K562 (cell line): ENCODE data around the gene TRIM38. TPM values are rescaled to one million over a fixed set of nuclear protein-coding genes. Genes with fewer than 3 reads are reported as not detected.

ENCODE experiments used
- ARNT ChIP-seq, 2 experiments: fragments of 450-650 bp; IDR thresholded peaks; 2 replicates each; pipeline ENCODE4 v1.6.1; 2016; ENCODE audit warnings: mild to moderate bottlenecking in 1 of 2
- CREM ChIP-seq: IDR thresholded peaks from 2 replicates; pipeline ENCODE4 v1.6.1; 2014; ENCODE audit warnings: antibody characterized with exemption, low read depth
- CSDE1 ChIP-seq, 2 experiments: fragments of 450-650 bp; IDR thresholded peaks; 2 replicates each; pipeline ENCODE4 v1.6.1; 2016; ENCODE audit warnings: mild to moderate bottlenecking in 1 of 2
- DNMT1 ChIP-seq: fragments of 450-650 bp; IDR thresholded peaks from 2 replicates; pipeline ENCODE4 v1.6.1; 2016; ENCODE audit warnings: antibody characterized with exemption, mild to moderate bottlenecking
- FOXM1 ChIP-seq, 2 experiments: fragments of 450-650 bp in 1 of 2; sonication (generic) in 1 of 2; formaldehyde crosslinking in 1 of 2; IDR thresholded peaks; 2 replicates each; pipeline versions ENCODE4 v1.6.1 to v1.9.0; 2017 to 2022; ENCODE audit warnings: low read depth in 2 of 2, mild to moderate bottlenecking in 2 of 2, missing genetic modification reagents in 1 of 2, moderate library complexity in 1 of 2
- GATAD2B ChIP-seq: fragments of 450-650 bp; IDR thresholded peaks from 2 replicates; pipeline ENCODE4 v1.6.1; 2017; ENCODE audit warnings: mild to moderate bottlenecking, borderline replicate concordance
- IFI16 ChIP-seq: fragments of 250-450 bp; sonication (Bioruptor Pico); IDR thresholded peaks from 2 replicates; pipeline ENCODE4 v2.1.2; 2022; ENCODE audit warnings: mild to moderate bottlenecking, inconsistent platforms
- LCOR ChIP-seq: sonication (generic); formaldehyde crosslinking; IDR thresholded peaks from 2 replicates; pipeline ENCODE4 v1.8.0; 2022; ENCODE audit warnings: mild to moderate bottlenecking, missing genetic modification reagents
- MTF1 ChIP-seq: fragments of 250-450 bp; sonication (Bioruptor Pico); IDR thresholded peaks from 2 replicates; pipeline ENCODE4 v1.9.0; 2021; ENCODE audit warnings: moderate library complexity, mild to moderate bottlenecking, inconsistent platforms, borderline replicate concordance
- PHTF2 ChIP-seq: fragments of 250-450 bp; sonication (Bioruptor Pico); IDR thresholded peaks from 2 replicates; pipeline ENCODE4 v1.5.0; 2021; ENCODE audit warnings: mild to moderate bottlenecking
- SRSF3 ChIP-seq: fragments of 200-400 bp; formaldehyde crosslinking; IDR thresholded peaks from 2 replicates; pipeline ENCODE4 v1.6.1; 2016; ENCODE audit warnings: mild to moderate bottlenecking, low read length, moderate library complexity; ENCODE audit not compliant: insufficient read depth
- ZBTB26 ChIP-seq: fragments of 450-650 bp; formaldehyde crosslinking; IDR thresholded peaks from 2 replicates; pipeline ENCODE4 v1.4.0; 2022; ENCODE audit warnings: missing genetic modification characterization
- ZMIZ1 ChIP-seq, 2 experiments: fragments of 150-350 bp in 1 of 2; IDR thresholded peaks; 2 replicates each; pipeline ENCODE4 v1.6.1; 2012 to 2016; ENCODE audit warnings: low read depth in 2 of 2, low read length in 2 of 2, mild to moderate bottlenecking in 1 of 2, moderate library complexity in 1 of 2
- ZNF124 ChIP-seq: sonication (generic); formaldehyde crosslinking; IDR thresholded peaks from 2 replicates; pipeline ENCODE4 v1.8.1; 2022; ENCODE audit warnings: missing genetic modification reagents
- ZNF347 ChIP-seq: fragments of 450-650 bp; formaldehyde crosslinking; IDR thresholded peaks from 2 replicates; pipeline ENCODE4 v1.4.0; 2020; ENCODE audit warnings: low read depth, mild to moderate bottlenecking, moderate library complexity
- ZNF717 ChIP-seq: fragments of 250-450 bp; sonication (Bioruptor Pico); IDR thresholded peaks from 2 replicates; pipeline ENCODE4 v1.5.0; 2021
- polyA plus RNA-seq, 8 experiments: library from polyadenylated mRNA; depleted of rRNA in 4 of 8; stranded (reverse) in 5 of 8; unstranded in 3 of 8; fragments of >200 nt; fragmentation: Nextera tagmentation in 2 of 8; fragmentation: Illumina TruSeq in 1 of 8; extraction: Ambion mirVana in 2 of 8; extraction: Trizol in 1 of 8; gene quantifications; 2 replicates each; pipeline versions ENCODE4 v1.2.1 to v1.2.3, GENCODE V29; 2011 to 2014; ENCODE audit warnings: inconsistent platforms in 1 of 8, missing spikeins in 1 of 8
- total RNA-seq, 7 experiments: library from RNA; depleted of rRNA in 6 of 7; stranded (reverse); fragments of >200 nt in 6 of 7; fragmentation: Illumina TruSeq in 2 of 7; extraction: Trizol in 2 of 7; gene quantifications; 2 replicates each; pipeline versions ENCODE4 v1.2.1 to v1.2.3, GENCODE V29; 2011 to 2021; ENCODE audit warnings: low replicate concordance in 1 of 7

Gene TRIM38
- total and polyA plus RNA-seq, 9 of the 15 experiments (the other 6 are each of a cell fraction or from before 2014, with no cell fraction given), result 1.7 to 6.7 (median 6.3) TPM

- TF ChIP-seq FOXM1 (IDR thresholded peaks at IDR 0.05; ENCODE audit: low read depth), result no peak
- no peak for TF ChIP-seq FOXM1 (CRISPR knock-in tag; IDR thresholded peaks at IDR 0.05; ENCODE audit: low read depth)
- TF ChIP-seq MTF1 (CRISPR knock-in tag), result no peak
- TF ChIP-seq ZMIZ1 (IDR thresholded peaks at IDR 0.05; ENCODE audit: low read depth in 2 of 2, low read length in 2 of 2), result peak in 1 of 2 experiments; percentile 25; a peak in 1 of 4 replicates
- 0 out of 2 replicates have a peak, but pooled peaks have one; percentile 75 for TF ChIP-seq PHTF2
- TF ChIP-seq ZNF347, result no peak
- TF ChIP-seq SRSF3, result no peak
- 0 out of 2 replicates have a peak, but pooled peaks have one; percentile 21 for TF ChIP-seq ZBTB26 (CRISPR knock-in tag)
- 0 out of 2 replicates have a peak, but pooled peaks have one; percentile 9 for TF ChIP-seq GATAD2B
- TF ChIP-seq ZNF717 (CRISPR knock-in tag), result no peak
- no peak for TF ChIP-seq CREM
- TF ChIP-seq IFI16 (CRISPR knock-in tag), result no peak
- no peak for TF ChIP-seq LCOR (CRISPR knock-in tag)
- TF ChIP-seq DNMT1, result no peak
- no peak for TF ChIP-seq ARNT (IDR thresholded peaks at IDR 0.05)
- no peak for TF ChIP-seq ZNF124 (CRISPR knock-in tag)
- TF ChIP-seq CSDE1 (IDR thresholded peaks at IDR 0.05), result peak in 1 of 2 experiments; percentile 15; a peak in 1 of 4 replicates
Observed at GRCh38 chr6:26030716-26031115, 68.1 kb downstream of the TRIM38 start (continued).
